NCI-H510A treated with DMSO at 0.1 percent for 48 hours (cell line): ENCODE data around the gene TGIF2.
"Not testable (repeated sequence)": the region's sequence is repeated elsewhere in the genome, so short reads cannot be mapped to it uniquely, and the experiment has no call there.

Source experiments
- DNase-seq: peaks from one replicate; lab custom pipeline; 2025; lab: John Stamatoyannopoulos, UW

Gene TGIF2

GRCh38 chr20:36579996-36580545 lies 6.7 kb downstream of the TGIF2 start:
- DNase-seq, result no peak

- no peak for DNase-seq
These were observed 8.9 kb downstream of the TGIF2 start for GRCh38 chr20:36582322-36582721.

GRCh38 chr20:36582821-36583220 lies 9.4 kb downstream of the TGIF2 start:
- no peak for DNase-seq

GRCh38 chr20:36584018-36584481 lies 10.7 kb downstream of the TGIF2 start:
- no peak for DNase-seq

GRCh38 chr20:36585410-36586125 lies 12.2 kb downstream of the TGIF2 start:
- DNase-seq, result no peak

GRCh38 chr20:36587388-36588070 lies 14.1 kb downstream of the TGIF2 start:
- no peak for DNase-seq

- DNase-seq, result no peak
These were observed 17.9 kb downstream of the TGIF2 start for GRCh38 chr20:36591281-36591680.

- no peak for DNase-seq
These were observed 18.7 kb downstream of the TGIF2 start for GRCh38 chr20:36591854-36592641.

GRCh38 chr20:36593347-36593929 lies 20.0 kb downstream of the TGIF2 start:
- DNase-seq, result no peak

- no peak for DNase-seq
These were observed 26.5 kb downstream of the TGIF2 start for GRCh38 chr20:36599912-36600345.

GRCh38 chr20:36601540-36601939 lies 28.1 kb downstream of the TGIF2 start:
- no peak for DNase-seq

- peak; percentile 64 for DNase-seq
These were observed 31.6 kb downstream of the TGIF2 start for GRCh38 chr20:36604952-36605398.

GRCh38 chr20:36605399-36606157 lies 32.2 kb downstream of the TGIF2 start, which contains the start of gene RAB5IF:
TSS of gene RAB5IF (plus strand) at chr20:36605779. CDS start at chr20:36605952, 173 bp downstream.
- peak; percentile 97 for DNase-seq

- DNase-seq, result no peak
These were observed 33.0 kb downstream of the TGIF2 start for GRCh38 chr20:36606158-36607066.

GRCh38 chr20:36607586-36608387 lies 34.4 kb downstream of the TGIF2 start:
- DNase-seq, result no peak

- DNase-seq, result not testable (repeated sequence)
These were observed 35.0 kb downstream of the TGIF2 start for GRCh38 chr20:36608388-36608728.

- DNase-seq, result no peak
These were observed 38.2 kb downstream of the TGIF2 start for GRCh38 chr20:36611625-36612024.

GRCh38 chr20:36613974-36614373 lies 40.6 kb downstream of the TGIF2 start:
- DNase-seq, result peak; percentile 10
